Suppressor macrophage treated with lipopolysaccharide for 4 hours (primary cell): ENCODE results near the gene ICAM5.
"Not testable (repeated sequence)": the region's sequence is repeated elsewhere in the genome, so short reads cannot be mapped to it uniquely, and the experiment has no call there.

ENCODE experiments used
- DNase-seq: peaks from one replicate; pipeline ENCODE4 v3.0.0-alpha.2; 2020

Gene ICAM5, protein sequence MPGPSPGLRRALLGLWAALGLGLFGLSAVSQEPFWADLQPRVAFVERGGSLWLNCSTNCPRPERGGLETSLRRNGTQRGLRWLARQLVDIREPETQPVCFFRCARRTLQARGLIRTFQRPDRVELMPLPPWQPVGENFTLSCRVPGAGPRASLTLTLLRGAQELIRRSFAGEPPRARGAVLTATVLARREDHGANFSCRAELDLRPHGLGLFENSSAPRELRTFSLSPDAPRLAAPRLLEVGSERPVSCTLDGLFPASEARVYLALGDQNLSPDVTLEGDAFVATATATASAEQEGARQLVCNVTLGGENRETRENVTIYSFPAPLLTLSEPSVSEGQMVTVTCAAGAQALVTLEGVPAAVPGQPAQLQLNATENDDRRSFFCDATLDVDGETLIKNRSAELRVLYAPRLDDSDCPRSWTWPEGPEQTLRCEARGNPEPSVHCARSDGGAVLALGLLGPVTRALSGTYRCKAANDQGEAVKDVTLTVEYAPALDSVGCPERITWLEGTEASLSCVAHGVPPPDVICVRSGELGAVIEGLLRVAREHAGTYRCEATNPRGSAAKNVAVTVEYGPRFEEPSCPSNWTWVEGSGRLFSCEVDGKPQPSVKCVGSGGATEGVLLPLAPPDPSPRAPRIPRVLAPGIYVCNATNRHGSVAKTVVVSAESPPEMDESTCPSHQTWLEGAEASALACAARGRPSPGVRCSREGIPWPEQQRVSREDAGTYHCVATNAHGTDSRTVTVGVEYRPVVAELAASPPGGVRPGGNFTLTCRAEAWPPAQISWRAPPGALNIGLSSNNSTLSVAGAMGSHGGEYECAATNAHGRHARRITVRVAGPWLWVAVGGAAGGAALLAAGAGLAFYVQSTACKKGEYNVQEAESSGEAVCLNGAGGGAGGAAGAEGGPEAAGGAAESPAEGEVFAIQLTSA

DNA sequence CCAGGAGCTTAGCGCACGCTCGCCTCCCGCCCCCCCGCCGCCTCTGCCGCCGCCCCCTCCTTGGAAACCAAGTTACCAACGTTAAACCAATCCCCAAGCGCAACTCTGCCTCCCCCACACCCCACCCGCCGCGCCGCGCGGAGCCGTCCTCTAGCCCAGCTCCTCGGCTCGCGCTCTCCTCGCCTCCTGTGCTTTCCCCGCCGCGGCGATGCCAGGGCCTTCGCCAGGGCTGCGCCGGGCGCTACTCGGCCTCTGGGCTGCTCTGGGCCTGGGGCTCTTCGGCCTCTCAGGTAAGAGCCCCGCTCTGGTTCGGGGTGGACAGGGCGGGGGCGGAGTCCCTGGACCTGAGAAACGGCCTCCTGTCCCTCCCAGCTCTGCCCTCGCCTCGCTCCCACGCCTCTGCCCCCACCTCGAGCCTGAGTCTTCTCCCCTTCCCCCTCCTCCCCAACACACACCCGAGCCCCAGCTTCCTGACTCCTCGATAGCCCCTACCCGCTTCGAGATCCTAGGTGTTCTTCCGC is at the start of gene ICAM5:
Gene ICAM5, plus strand, starts transcription at position 117 of the 521 bp plus-strand sequence. Its CDS starts 92 bp downstream, at position 209.
- peak; percentile 48 for DNase-seq

DNA sequence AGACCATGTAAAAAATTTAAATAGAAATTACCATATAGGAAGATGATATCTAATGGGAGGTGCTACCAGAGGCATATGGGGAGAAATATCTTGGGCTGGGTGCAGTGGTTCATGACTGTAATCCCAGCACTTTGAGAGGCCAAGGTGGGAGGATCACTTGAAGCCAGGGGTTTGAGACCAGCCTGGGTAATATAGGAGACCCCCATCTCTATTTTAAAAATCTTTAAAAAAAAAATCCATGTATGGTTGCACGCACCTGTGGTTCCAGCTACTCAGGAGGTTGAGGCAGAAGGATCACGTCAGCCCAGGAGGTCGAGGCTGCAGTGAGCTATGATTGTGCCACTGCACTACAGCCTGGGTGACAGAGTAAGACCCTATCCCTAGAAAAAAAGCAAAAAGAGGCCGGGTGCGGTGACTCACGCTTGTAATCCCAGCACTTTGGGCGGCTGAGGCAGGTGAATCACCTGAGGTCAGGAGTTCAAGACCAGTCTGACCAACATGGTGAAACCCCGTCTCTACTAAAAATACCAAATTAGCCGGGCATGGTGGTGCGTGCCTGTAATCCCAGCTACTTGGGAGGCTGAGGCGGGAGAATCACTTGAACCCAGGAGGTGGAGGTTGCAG is 47.8 kb upstream of the ICAM5 start:
- not testable (repeated sequence) for DNase-seq

DNA sequence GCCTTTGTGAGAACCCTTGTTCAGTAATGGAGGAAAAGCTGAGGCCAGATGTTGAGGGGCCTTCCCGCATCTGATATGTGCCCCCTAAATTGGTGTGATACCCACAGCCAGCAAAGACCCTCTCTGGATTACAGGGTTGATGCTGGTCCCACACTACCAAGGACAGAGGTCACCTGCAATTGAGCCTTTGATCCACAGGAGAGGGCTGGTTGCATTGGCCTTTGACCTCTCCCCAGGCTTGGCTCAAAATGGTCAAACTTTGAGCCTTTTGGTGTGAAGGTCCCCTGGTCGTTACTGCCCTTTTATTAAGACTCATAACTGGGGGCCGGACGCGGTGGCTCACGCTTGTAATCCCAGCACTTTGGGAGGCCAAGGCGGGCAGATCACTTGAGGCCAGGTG is 46.1 kb upstream of the ICAM5 start:
- no peak for DNase-seq

DNA sequence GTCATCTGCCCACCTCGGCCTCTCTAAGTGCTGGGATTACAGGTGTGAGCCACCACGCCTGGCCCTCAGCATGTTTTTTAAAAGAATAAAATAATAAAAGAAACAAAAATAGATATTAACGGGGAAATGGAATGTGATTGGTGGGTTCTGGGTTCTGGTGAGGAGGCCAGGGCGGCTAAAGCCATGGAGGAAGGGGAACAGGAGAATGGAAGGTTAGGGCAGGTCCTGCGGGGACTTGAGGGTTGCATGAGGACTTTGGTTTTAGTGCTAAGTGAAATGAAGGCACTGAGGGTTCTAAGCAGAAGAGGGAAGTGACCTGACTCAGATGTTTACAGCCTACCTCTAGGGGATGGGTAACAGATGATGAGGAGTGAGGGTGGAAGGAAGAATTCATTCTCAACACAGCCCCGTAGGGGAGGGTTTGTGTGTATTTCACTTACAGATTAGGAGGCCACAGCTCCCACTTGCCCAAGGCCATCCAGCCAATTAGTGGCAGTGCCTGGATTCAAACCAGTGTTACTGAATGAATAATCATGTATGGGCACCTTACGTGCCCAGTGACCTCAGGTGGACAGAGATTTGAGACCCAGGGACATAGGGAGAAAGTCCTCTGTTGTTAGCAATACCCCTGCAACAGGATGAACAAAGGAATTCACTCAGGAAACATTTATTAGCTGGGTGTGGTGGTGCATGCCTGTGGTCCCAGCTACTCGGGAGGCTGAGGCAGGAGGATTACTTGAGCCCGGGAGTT is 44.4 kb upstream of the ICAM5 start:
- no peak for DNase-seq

DNA sequence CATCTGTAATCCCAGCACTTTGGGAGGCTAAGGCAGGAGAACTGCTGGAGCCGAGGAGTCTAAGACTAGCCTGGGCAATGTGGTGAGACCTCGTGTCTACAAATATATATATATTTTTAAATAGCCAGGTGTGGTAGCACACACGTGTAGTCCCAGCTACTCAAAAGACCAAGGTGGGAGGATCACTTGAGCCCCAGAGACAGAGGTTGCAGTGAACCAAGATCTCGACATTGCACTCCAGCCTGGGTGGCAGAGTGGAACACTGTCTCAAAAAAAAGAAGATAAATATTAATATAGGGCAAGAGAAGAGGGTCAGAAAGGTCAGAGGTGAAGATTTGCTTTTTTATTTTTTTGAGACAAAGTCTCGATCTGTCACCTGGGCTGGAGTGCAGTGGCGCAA is 43.2 kb upstream of the ICAM5 start:
- no peak for DNase-seq

DNA sequence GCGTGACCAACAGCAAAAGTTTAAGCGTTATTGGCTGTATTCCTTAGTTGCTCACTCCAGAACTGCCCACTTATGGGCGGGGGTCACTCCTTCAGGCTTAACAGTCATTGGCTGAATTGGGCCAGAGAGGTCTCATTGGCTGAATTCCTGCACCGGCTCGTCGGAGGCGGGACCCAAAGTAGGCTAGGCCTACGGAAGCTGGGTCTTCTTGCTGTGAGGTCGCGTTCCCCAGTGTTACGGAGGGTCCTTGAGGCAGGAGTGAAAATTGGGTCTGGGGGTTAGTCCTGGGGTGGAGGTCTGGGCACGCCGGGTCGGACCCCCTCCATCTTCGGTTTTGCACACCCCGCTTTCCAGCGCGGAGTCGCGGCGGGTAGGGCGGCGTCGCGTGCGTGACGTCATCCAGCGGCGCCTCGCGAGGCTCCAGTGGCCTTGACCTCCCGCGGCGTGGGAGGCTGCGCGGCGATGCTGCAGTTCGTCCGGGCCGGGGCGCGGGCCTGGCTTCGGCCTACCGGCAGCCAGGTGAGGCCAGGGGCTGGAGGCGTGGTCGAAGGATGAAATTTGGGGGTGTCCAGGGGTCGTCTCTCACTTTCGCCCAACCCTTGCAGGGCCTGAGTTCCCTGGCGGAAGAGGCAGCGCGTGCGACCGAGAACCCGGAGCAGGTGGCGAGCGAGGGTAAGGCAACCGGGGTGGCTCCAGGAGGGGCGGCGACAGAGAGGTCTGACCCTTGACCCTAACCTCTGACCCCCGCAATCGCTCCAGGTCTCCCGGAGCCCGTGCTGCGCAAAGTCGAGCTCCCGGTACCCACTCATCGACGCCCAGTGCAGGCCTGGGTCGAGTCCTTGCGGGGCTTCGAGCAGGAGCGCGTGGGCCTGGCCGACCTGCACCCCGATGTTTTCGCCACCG is 37.7 kb upstream of the ICAM5 start, which contains the start of gene MRPL4:
Gene MRPL4, plus strand, starts transcription at position 423 of the 903 bp plus-strand sequence. Its CDS starts 40 bp downstream, at position 463.
- DNase-seq: peak; percentile 98

DNA sequence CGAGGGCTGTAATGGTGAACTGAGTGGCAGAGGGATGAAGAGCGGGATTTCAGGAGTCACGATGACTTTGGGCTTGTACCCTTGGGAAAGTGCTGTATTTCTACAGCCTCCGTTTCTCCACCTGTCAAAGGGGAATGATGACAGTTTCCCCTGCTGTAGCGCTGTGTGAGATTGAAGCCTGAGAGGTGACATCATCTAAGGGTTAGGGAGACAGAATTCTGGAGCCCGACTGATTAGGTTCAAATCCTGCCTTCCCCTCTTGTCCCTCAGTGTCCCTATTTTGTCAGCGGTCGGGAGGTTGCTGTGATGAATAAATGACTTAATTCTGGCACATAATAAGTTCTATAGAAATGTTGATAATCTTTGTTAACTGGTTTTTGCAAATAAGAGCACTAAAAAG is 37.0 kb upstream of the ICAM5 start:
- DNase-seq: no peak

DNA sequence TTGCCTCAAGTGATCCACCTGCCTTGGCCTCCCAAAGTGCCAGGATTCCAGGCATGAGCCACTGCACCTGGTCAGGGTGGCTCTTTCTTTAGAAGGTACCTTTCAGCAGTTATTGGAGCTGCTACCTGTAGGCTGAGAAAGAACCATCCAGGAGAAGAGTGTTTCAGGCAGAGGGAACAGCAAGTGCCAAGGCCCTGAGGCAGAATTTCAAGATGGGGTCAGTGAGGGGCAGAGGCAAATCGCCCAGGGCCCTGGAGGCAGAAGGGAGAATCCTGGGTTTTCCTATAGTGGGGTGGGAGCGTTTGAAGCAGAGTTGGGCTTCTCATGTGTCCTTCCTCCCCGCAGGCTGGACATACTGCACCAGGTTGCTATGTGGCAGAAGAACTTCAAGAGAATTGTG is 35.5 kb upstream of the ICAM5 start:
- no peak for DNase-seq

DNA sequence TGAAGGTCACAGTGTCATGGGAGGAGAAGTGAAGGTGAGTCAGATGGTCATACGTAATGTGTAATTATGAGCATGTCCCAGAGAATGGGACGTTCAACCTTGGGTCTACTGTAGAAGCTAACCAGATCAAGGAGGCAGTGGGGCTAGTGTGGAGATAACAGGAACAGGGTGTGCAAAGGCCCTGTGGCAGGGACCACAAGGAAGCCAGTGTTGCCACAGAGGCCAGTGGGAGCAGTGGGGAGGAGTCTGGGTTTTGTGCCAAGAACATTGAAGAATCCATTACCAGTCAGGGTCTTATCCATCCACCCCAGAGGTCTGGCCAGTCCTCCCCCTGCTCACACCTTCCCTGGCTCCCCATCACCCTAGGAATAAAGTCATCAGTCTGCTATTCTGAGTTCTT is 34.4 kb upstream of the ICAM5 start:
- no peak for DNase-seq

DNA sequence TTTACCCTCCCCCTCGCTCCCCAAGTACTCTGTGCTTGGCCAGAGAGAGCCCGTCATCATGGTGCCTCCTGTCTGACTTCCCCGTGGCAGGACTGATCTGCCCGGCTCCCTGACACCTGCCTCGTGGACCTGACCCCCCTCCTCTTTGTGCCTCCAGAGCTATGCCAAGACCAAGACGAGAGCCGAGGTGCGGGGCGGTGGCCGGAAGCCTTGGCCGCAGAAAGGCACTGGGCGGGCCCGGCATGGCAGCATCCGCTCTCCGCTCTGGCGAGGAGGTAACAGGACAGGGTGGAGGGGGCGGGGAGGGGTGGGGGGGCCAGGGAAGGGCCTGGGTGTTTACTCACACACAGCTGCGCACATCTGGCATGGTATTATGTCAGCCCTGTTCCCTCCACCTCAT is 33.2 kb upstream of the ICAM5 start:
- no peak for DNase-seq

DNA sequence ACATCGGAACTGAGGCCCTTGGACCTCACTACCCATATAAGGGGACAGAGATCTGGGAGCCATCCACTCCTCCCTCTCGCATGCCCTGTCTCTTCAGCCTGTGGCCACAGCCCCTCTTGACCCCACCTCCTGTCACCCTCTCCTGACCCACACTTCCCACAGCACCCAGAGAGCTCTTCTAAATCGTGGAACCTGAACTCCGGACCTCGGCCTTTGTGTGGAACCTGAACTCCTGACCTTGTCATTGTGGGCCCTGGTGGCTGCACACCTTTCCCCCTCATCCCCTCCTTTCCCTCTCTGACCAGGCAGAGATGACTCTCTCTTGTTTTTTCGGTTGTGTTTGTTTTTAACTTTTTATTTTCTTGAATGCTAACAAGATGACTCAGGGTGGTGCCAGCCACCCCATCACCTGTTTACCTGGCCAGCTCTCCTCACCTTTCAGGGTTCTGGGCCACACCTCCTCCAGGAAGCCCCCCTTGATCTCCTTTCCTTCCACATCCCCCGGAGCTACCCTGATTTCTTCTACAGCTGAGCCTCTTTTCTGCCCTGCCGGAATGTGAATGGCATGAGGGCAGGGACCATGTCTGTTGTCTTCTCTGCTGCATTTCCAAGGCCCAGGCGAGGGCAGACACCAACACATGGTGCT is 32.7 kb upstream of the ICAM5 start:
- no peak for DNase-seq

DNA sequence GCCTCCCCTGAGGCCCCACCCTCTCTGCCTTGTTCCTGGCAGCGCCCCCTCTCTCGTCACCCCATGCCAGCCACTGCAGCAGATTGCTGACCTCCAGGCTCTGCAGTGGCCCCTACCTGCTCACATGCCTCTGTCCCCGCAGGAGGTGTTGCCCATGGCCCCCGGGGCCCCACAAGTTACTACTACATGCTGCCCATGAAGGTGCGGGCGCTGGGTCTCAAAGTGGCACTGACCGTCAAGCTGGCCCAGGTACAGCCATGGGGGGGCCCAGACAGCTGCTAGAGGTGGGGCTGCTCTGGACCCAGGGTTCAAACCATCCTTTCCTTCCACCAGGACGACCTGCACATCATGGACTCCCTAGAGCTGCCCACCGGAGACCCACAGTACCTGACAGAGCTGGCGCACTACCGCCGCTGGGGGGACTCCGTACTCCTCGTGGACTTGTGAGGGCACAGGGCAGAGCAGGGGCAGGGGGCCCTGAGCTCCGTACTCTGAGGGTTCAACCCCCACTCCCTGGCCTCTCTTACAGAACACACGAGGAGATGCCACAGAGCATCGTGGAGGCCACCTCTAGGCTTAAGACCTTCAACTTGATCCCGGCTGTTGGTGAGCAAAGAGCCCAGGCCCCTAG is 31.6 kb upstream of the ICAM5 start:
- no peak for DNase-seq

DNA sequence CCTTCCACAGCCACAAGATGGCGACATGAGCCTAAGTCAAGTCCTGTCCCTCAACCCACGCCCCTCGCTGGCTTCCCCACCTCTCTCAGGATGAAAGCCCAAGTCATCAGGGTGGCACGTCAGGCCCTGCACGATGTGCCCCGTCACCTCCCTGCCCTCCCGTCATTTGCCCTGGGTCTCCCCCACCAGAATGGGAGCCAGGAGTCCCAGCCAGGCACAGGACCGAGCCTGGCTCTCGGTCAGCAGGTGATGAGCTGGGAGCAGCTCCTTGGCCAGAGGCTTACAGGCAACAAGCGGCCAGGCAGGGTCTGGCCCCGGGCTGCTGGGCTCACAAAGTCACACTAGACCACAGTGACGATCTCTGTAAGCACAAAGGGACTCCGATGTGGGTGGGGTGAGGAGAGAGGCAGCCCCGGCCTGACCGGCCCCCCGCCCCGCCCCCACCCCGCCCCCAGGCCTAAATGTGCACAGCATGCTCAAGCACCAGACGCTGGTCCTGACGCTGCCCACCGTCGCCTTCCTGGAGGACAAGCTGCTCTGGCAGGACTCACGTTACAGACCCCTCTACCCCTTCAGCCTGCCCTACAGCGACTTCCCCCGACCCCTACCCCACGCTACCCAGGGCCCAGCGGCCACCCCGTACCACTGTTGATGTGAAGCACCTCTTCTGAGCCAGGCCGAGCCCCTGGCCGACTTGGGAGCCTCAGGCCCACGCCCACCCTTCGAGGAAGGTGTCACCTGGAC is 30.4 kb upstream of the ICAM5 start:
- DNase-seq: peak; percentile 96

DNA sequence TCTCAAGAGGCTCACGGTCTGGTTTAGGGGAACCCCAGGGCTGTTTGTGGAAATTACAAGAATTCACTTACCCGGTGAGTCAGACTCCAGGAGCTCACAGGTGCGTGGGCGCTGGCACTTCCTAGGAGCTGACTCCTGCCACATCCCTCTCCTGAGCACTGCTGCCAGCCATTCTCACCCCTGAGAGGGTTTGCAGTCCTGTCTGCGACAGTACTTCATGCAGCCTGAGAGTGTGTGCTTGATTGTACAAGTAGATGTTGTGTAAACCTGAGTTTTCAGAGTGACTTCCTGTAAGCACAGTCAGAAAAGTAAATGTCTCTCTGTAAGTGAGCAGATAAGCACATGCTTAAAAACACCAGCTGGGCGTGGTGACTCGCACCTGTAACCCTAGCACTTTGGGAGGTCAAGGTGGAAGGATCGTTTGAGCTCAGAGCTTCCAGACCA is 29.6 kb upstream of the ICAM5 start:
- DNase-seq: no peak

DNA sequence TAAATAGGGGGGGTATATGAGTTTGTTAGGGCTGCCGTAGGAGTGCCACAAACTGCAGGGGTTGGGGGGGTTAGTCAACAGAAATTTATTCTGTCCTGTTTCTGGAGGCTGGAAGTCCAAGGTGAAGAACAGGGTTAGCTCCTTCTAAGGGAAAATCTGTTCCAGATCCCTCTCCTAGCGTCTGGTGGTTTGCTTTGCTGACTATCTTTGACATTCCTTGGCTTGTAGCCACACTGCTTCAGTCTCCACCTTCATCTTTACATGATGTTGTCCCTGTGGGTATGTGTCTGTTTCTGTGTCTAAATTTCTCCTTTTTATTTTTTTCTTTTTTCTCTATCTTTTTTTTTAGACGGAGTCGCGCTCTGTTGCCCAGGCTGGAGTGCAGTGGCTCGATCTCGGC is 27.0 kb upstream of the ICAM5 start:
- no peak for DNase-seq

DNA sequence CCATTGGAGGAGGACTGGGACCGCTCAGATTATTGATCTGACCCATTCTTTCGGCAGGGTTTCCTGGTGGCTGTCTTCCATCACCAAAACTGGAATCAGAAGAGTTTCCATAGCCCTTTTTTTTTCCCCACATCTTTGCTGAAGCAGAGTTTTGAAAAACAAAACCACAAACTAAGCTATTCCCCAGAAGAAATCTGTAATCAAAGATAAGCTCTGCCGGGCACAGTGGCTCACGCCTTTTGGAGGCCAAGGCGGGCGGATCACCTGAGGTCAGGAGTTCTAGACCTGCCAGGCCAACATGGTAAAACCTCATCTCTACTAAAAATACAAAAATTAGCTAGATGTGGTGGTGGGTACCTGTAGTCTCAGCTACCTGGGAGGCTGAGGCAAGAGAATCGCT is 23.0 kb upstream of the ICAM5 start:
- DNase-seq: no peak

DNA sequence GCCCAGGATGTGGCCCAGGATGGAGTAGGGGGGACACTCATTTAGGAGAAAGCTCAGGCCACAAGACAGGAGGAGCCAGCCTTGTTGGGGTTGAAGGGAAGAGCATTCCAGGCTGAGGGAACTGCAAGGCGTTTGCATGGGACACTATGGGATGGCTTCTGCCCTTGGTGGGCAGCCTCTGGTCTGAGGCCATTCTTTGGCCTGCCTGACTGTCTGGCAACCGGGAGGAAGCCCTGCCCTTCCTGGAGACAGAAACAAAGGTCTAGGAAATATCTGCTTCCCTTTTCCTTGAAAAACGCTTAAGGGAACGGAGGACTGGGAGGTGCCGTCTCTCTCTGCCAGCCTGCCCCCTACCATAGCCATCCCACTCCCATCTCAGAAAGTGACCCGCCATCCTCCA is 21.7 kb upstream of the ICAM5 start:
- peak; percentile 28 for DNase-seq

DNA sequence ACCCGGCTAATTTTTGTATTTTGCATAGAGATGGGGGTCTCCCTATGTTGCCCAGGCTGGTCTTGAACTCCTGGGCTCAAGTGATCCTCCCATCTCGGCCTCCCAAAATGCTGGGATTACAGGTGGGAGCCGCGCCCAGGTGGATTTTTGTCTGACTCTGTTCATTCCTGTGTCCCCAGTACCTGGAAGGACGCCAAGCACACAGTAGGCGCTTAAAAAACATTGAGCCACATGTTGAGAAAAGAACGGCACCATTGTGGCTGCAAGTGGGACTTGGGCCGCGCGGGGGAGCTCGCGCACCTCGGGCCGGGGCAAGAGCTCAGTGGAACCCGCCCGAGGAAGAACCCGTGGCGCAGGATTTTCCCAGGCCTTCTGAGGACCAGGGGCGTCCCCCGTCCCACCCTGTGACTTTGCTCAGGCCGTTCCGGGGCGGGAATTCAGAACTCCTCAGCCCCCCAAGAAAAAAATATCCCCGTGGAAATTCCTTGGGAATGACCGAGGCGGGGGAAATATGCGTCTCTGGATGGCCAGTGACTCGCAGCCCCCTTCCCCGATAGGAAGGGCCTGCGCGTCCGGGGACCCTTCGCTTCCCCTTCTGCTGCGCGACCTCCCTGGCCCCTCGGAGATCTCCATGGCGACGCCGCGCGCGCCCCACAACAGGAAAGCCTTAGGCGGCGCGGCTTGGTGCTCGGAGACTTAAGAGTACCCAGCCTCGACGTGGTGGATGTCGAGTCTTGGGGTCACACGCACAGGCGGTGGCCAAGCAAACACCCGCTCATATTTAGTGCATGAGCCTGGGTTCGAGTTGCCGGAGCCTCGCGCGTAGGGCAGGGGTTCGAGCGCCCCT is 20.2 kb upstream of the ICAM5 start:
- DNase-seq: peak; percentile 98
